Germinal center (tissue), 1 donor: ENCODE data around the gene SETD1B.
A peak's percentile ranks its signal among the peaks of the same experiment; 100 is the strongest.

ENCODE experiments used
- DNase-seq: peaks from one replicate; pipeline ENCODE4 v3.0.0; 2012; ENCODE audit warnings: mixed read lengths, low spot score

Gene SETD1B

DNA sequence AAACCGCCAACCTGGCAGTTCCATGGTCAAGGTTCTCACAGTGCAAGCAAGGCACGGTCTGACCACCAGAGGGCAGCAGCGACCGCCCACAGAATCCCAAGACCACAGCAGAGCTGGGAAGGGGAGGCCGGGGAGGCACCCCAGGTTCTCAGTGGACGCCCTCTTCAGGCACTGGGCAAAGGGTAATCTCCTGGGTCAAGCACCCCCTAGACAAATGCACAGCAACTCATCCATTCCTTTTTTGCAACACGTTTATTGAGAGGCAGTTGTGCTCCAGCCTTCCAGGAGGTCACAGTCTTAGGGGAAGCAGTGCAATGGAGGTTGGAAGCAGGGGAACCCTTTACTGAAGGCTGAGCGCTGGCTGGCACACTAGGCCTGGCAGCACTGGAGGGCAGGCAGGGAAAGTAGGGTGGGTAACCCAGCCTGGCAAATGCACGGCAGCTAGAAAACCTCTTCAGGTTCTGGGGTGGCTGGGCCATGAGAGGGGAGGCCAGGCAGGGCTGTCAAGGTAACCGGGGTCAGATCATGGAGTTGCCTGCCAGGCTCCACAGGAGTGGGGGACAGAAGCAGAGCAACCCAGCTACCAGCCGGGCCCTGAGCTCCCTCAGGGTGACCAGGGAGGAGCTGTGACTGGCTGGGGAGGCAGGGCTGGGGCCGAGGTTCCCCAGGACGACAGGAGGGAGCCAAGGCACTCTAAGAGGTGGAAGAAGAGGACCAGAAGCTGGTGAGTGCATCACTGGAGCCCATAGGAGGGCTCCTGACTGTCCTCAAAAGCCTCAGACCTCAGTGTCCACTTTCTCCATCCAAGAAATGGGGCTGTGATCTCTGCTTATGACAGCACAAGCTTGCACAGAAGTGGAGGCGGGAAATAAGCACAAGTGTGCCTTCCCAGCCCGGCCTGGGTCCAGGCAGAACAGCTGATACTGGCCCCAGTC, 8.5 kb upstream of the SETD1B start:
- peak; percentile 84 for DNase-seq

- no peak for DNase-seq
Observed at GRCh38 chr12:121796855-121797751, 6.7 kb upstream of the SETD1B start.

- DNase-seq, result no peak
Observed at GRCh38 chr12:121797937-121798786, 5.6 kb upstream of the SETD1B start.

- DNase-seq, result no peak
Observed at GRCh38 chr12:121798787-121799155, 5.0 kb upstream of the SETD1B start.

GRCh38 chr12:121799156-121799841, 4.5 kb upstream of the SETD1B start:
- DNase-seq, result peak; percentile 56

- peak; percentile 69 for DNase-seq
Observed at GRCh38 chr12:121799842-121800693, 3.7 kb upstream of the SETD1B start.

DNA sequence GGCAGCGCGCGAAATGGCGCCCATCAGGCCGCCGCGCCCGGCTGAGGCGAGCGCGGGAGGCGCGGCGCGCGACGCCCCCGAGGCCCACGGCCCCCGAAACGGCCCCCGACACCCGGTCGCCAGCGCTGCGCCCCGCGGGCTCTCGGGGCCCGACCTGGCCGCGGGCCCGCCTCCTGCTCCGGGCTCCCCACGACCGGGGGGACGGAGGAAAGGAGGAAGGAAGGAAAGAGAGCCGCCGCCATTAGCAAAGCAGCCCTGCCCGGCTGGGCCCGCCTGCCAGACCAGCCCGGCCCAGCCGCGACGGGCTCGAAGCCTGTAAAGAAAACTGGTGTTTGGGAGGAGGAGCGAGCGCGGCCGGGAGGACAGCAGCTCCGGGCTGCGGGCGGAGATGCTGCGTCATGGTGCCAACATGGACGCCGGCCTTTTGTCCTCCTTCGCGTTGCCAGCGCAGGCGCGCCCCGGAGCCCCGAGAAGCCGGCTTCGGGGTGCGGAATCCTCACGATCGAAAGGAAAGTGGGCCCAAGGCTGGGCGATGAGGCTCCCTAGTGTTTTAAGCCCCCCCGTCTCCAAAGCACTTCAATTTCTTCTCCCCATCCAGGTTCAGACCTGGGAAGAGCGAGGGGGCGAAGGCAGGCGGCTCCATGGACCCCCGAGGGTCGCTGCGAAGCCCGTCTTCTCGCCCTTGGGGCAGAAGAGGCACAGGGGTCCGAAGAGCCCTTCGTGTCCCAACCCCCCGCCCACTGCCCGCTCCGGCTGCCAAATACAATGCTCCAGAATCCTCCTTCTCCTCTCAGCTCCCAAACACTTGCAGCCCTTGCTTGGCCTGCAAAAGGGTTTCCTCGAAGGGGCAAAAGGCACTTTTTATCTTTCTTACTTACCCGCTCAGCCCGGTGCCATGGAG, 2.9 kb upstream of the SETD1B start:
- DNase-seq, result peak; percentile 52

DNA sequence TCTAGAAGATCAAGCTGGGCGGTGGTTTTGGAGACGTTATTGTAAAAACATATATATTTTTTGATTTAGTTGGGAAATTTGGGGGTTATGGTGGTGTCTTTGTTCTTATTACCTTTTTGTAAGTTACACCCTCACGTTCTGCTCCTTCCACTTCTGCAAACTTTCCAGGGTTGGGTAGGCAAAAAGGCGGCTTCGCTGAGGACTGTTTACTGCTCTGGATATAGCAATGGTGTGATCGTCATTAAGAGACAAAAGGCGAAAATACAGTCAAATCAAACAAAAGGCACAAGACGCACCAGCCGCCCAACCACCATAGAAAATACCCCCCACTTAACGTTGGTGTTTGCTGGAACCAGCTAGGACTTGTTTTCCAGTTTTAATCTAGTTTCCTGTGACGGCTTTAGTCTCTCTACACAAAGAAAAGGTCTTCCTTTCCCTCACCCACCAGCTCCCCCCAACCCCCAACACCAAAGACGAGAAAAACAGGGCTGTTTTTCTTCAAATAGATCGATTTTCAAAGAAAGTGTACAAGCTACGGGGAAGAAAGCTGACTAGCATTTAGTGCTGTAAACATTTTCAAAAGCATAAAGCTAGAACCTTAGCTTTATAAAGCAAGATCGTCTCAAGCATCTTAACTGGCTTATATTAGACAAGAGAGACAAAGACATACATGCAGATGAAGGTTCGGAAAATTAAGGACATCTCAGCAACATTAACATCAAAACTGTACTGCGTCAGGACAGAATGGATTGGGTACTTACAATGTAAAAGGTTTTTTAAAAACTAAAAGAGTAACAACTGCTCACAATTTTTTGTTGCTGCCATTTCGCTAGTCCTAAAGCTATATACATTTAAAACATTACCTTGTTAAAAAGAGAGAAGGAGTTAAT, 2.0 kb upstream of the SETD1B start:
- peak; percentile 32 for DNase-seq

DNA sequence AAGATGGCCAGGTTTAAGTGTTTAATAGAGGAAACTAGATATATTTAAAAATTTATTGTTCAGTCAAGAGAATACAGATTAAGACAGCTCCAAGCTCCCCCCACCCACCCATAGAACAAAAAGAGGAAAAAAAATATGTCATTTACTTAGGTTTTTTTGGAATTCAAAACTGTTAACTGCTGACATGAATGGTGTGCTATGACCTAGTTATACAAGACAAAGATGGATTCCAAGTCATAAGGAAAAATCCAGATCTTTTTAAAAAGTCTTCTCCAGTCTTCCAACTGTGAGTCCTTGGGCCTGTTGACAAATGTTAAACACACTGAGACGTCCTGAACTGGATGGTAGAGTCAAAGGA, 1.3 kb upstream of the SETD1B start:
- DNase-seq, result no peak

- DNase-seq, result peak; percentile 96
Observed at GRCh38 chr12:121802843-121803698, 738 bp upstream of the SETD1B start.

GRCh38 chr12:121804417-121805111, 755 bp downstream of the SETD1B start:
- peak; percentile 39 for DNase-seq

- no peak for DNase-seq
Observed at GRCh38 chr12:121805171-121806008, 1.6 kb downstream of the SETD1B start.

- DNase-seq, result peak; percentile 52
Observed at GRCh38 chr12:121806009-121806545, 2.3 kb downstream of the SETD1B start.

DNA sequence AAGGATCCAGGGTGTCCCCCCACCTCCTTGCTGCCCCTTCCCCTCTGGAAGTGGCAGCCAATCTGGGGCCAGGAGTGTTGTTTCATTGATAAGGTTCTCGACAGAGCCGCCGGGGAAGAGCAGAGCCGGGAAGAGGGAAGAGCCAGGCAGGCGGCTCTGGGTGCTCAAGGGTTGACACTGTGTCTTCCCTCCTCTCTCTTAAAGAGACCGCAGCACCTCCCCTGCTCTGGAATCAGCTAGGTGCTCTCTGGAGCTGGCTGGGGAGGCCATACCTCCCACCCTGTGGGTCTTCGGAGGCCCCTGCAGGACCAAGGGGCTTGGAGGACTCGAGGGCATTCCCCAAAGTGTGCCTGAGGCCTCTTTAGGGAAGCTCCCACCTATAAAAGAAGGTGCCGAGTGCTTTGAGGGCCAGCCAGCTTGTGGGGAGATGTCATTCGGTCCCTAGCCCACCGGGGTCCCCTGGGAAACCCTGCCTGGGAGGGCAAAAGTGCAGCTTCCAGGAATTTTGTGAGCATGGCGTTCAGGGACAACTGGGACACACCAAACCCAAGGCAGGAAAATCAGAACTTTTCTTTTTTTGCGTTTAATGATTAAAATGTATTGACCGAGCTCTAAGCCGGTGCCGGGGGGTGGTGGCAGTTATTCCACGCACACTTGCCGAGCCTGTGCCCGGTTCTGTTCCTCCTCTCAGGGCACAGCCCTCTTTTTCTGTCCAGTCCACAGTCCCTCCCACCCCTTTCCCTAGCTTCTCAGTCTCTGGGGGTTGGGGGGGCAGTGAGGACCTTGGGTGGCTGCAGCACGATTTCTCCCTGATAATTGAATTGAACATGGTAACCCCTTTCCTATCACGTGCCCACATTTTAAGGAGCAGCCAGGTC, 3.0 kb downstream of the SETD1B start:
- DNase-seq, result no peak
